ENCODE measurements around the gene MEIG1.

GRCh38 chr10:14947268-14947667 lies 11.9 kb upstream of the MEIG1 start:
- TF ChIP-seq EZH2 (IDR thresholded peaks at IDR 0.05) (no peak), CTCF (IDR thresholded peaks at IDR 0.05) (no peak), EZH2phosphoT487 (IDR thresholded peaks at IDR 0.05) (no peak)
